NCI-H128 (cell line): ENCODE results near the gene RIMS3.
"Not testable (repeated sequence)": the region's sequence is repeated elsewhere in the genome, so short reads cannot be mapped to it uniquely, and the experiment has no call there.

Experiments used
- DNase-seq: peaks from one replicate; lab custom pipeline; 2025; ENCODE audit not compliant: unreplicated experiment; lab: John Stamatoyannopoulos, UW

The RIMS3 gene

GRCh38 chr1:40595623-40596022, 69.9 kb downstream of the RIMS3 start:
- DNase-seq = no peak

- no peak for DNase-seq
Observed at GRCh38 chr1:40594187-40594531, 71.3 kb downstream of the RIMS3 start.

GRCh38 chr1:40593449-40594186, 71.9 kb downstream of the RIMS3 start:
- DNase-seq = no peak

DNA sequence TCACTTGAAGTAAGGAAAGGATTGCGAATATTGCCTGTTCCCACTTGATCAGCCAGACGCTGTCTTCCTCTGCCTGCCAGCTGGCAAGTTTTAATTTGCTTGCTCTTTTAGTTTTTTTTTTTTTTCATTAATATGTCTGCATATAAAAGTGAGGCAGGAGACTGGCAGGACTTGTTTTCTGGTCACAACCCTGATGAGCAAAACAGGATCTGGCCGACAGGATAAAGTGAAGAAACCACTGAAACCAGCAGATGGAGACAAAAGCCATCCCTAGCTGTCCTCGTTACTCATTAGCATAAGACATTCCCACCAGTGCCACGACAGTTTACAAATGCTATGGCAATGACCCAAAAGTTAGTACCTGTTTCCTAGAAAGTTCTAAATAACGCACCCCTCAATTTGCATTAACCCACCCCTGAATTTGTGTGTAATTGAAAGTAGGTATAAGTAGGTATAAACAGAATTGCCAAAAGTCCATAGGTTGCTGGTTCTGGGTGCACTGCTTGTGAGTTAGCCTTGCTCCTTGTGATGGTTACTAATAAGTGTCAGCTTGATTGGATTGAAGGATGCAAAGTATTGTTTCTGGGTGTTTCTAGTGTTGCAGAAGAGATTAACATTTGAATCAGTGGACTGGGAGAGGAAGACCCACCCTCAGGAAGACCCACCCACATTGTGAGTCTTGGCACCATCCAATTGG, 73.2 kb downstream of the RIMS3 start:
- no peak for DNase-seq

DNA sequence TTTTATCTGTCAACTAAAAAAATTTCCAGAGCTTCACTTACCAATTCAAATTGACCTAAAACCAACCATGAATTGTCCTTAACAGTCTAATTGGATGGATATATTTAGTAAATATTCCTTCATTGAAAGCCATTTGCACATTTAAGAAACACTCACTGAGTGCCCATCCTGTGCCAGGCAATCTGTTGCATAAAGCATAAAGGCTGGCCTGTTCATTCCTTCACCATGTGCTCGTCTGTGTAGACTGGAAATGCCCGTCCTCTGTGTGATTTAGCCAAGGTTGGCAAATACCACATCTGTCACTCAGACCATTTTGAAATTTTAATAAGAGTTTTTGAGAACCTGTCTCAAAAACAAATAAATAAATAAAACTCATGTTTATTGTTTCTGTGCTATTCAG, 76.9 kb downstream of the RIMS3 start:
- DNase-seq = no peak

DNA sequence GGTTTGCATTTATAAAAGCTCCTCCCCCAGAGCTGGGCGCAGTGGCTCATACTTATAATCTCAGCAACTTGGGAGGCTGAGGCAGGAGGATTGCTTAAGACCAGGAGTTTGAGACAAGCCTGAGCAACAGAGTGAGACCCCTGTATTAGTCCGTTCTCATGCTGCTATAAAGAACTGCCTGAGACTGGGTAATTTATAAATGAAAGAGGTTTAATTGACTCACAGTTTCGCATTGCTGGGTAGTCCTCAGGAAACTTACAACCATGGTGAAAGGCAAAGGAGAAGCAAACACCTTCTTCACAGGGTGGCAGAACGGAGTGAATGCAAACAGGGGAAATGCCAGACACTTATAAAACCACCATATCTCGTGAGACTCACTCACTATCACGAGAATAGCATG, 81.5 kb downstream of the RIMS3 start:
- DNase-seq = no peak

DNA sequence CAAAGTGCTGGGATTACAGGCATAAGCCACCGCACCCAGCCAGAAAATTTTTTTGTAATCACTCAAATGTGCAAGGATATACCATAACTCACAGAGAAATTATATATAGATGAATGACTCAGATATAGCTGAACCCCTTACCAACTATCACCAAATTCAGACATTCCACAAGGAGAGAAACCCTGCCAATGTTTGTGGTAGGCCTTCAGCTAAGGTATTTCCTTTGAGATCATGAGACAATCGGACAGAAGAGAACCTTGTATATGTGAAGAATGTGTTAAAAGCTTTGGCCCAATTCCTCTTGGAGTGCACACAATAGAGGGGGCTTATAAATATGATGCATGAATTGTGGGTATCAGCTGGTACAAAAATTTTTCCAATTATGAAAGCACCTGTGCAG, 83.4 kb downstream of the RIMS3 start:
- no peak for DNase-seq

- DNase-seq = no peak
Observed at GRCh38 chr1:40575336-40575735, 90.1 kb downstream of the RIMS3 start.

DNA sequence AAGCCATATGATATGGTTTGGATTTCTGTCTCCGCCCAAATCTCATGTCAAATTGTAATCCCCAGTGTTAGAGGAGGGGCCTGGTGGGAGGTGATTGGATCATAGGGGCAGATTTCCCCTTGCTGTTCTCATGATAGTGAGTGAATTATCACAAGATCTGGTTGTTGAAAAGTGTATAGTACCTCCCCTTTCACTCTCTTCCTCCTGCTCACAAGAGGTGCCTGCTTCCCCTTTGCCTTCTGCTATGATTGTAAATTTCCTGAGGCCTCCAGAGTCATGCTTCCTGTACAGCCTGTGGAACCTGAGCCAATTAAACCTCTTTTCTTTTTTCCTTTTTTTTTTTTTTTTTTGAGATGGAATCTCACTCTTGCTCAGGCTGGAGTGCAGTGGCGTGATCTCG, 90.7 kb downstream of the RIMS3 start:
- not testable (repeated sequence) for DNase-seq
